NOMO-1 treated with dmso at 0.1 percent for 144 hours (cell line): ENCODE data around the gene PDCD2L.
"Not testable (repeated sequence)": the region's sequence is repeated elsewhere in the genome, so short reads cannot be mapped to it uniquely, and the experiment has no call there.

ENCODE experiments used
- DNase-seq: peaks from one replicate; lab custom pipeline; 2025; ENCODE audit not compliant: unreplicated experiment; lab: John Stamatoyannopoulos, UW

The PDCD2L gene

GRCh38 chr19:34404109-34404909 lies at the start of gene PDCD2L:
Gene PDCD2L (plus strand): TSS chr19:34404399. CDS start chr19:34404431, 32 bp downstream.
- DNase-seq = peak; percentile 73

DNA sequence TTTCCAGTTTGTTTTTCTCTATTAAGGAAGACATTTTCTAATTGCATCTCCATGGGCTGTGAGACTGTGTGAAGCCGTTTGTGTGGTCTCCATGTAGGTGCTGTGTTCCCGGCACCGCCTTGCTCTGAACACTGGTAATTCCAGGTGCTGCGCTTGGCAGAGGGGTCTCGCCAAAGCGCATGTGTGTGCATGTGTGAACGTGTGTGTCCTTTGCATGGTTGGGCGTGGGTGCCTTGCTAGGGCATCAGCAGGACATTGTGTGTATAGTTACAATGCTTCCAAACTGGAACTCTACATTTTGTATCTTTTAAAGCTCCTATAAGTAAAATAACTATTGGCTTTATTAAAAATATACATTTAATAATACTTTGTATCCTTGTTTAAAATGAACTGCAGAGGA lies 49.0 kb upstream of the PDCD2L start:
- no peak for DNase-seq

DNA sequence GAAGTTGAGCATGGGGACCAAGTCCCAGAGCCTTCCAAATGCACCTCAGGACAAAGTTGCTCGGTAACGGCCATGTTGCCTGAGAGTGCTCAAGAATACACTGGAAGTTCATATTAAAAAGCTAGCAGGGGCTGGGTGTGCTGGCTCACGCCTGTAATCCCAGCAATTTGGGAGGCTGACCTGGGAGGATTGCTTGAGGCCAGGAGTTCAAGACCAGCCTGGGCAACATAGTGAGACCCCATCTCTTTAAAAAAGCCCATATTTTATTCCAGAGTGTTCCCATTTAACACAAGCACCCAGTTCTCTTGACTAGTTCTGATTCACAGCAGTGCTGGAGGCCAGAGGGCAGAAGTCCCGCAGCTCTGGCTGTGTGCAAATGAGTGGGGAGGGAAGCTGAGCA lies 47.3 kb upstream of the PDCD2L start:
- no peak for DNase-seq

DNA sequence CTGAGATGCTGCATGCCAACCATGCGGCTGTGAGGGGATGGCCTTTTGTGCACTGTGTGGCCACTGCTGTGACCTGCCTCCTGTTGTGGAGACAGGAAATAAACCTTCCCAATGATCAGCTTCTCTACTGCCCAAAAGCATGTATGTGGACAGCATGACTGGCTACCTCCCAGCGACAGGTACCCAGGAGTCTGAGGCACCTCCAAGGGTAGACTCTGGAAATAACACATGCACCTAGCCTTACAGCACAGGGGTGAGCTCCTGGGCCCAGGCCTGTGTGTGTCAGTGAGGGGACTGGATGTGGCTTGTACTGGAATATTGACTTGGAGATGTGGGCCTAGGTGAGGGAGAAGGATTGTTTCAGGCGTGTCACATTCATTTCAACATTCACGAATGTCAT lies 46.8 kb upstream of the PDCD2L start:
- no peak for DNase-seq

- peak; percentile 89 for DNase-seq
These were observed 44.9 kb upstream of the PDCD2L start for GRCh38 chr19:34359140-34359953.

DNA sequence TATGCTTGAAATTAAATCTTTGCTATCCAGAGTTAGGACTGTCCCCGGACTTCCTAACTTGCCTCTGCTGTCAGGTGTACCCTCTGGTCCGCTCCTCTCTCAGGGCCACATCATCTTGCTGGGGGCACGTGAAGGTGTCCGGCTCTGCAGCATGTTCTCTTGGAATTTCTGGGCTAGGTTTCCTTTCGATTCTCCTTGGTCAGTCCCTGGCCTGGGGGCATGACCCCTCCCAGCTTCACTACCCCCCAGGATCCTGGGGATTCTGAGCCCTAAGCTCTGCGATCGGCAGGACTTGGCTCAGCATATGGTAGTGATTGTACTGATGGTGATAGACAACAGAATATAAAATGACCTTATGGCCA lies 44.3 kb upstream of the PDCD2L start:
- DNase-seq = no peak

- DNase-seq = no peak
These were observed 43.8 kb upstream of the PDCD2L start for GRCh38 chr19:34360354-34360909.

GRCh38 chr19:34362679-34363069 lies 41.5 kb upstream of the PDCD2L start:
- no peak for DNase-seq

- DNase-seq = no peak
These were observed 41.1 kb upstream of the PDCD2L start for GRCh38 chr19:34363094-34363493.

- DNase-seq = no peak
These were observed 40.3 kb upstream of the PDCD2L start for GRCh38 chr19:34363930-34364329.

- no peak for DNase-seq
These were observed 39.8 kb upstream of the PDCD2L start for GRCh38 chr19:34364462-34364829.

DNA sequence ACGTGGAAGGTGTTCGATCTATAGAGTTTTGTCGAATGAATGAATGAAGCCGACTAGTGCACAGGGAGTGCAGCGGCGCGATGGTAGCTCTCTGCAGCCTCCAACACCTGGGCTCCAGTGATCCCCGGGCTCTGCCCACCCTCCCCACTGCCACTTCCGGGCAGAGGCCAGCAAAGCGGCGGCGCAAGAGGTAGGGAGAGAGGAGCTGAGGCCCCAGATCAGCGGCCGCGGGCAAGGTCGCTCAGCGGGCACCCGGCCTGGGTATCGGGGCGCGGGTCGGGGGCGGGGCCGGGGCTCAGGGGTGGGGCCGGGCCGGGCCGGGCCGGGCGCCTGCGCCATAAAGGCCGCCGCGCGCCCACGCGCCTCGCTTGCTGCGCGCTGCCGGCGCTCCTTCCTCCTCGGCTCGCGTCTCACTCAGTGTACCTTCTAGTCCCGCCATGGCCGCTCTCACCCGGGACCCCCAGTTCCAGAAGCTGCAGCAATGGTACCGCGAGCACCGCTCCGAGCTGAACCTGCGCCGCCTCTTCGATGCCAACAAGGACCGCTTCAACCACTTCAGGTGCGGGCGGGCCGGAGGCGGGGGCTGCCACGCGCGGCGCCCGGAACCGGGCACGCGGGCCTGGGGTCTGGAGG lies 39.3 kb upstream of the PDCD2L start, which contains the start of gene GPI:
TSS of gene GPI (plus strand) at position 367 of the 633 bp plus-strand sequence. CDS start at position 438, 71 bp downstream.
- DNase-seq = peak; percentile 19

DNA sequence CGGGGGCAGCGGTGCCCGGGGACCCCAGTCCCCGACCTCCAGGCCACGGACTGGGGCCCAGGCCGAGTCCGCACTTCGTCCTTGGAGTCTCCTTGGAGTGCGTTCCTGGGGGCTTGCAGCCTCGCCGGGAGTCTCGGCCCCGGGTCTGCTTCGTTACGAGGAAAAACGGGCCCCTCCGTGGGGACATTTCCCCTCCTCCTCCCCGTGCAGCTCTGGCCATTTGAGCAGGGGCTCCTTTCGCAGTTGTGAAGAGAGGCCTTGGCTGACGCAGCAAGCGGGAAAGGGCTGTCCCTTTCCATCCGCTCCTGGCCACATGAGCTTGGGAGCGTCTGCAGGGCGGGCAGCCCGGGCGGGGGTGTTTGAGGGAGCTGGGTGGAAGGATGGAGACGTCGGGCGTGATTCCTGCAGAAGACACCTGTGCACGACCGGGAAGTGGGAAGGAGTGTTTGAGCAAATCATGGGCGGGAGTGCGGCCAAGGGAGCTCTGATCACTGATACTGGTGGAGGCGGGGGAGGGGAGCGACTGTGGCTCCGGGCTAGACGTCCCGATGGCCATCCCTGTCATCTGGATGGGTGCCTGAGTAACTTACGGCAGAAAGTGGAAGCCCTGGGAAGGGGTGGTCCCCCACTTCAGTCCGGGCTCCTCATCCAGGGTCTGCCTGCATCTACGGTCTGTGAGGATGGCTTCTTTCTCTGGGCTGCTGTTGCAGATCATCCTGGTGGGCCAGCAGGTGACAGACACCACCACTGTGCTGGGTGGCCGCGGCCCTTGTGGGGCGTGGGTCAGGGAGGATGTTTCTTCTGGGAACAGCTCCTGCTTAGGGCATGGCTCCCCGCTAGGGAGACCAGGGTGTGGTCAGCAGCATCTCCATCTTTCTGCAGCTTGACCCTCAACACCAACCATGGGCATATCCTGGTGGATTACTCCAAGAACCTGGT lies 38.5 kb upstream of the PDCD2L start:
- no peak for DNase-seq

DNA sequence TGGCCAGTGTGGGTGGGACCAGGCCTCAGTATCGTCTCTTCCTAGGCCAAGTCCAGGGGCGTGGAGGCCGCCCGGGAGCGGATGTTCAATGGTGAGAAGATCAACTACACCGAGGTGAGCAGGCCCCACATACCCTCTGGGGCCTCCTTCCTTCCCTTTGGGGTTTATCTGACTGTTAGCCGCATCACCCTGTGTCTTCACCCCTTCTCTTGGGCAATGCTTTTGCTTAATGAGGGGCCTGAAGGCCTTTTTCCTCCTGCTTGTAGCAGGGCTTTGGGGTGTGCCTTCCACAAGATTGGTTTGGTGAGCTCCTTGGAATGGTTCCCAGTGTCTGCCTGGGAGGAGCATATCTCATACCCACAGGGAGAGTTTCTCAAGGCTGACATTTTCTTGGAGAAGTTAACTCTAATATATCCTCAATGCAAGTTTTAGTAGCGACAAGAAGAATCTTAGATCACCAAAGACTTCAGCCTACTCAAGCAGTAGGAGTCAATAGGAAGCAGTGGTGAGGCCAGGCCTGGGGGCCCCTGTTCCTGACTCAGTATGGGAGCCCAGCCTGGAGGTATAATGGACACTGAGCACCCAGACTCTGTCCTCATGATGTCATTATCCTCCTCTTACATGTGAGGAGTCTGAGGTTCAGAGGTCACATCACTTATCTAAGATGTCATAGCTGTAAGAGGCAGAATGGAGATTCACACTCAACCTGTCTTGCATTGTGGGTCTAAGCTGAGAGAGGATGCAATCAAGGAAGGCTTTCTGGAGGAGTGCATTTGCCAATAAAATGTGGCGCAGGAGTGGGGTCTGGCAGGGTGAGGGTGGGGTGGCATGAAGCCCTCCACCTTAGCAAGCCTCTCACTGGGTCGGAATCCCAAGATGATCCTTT lies 37.2 kb upstream of the PDCD2L start:
- DNase-seq = peak; percentile 67

- DNase-seq = no peak
These were observed 36.6 kb upstream of the PDCD2L start for GRCh38 chr19:34367624-34367957.

- DNase-seq = no peak
These were observed 35.9 kb upstream of the PDCD2L start for GRCh38 chr19:34368338-34368737.

- not testable (repeated sequence) for DNase-seq
These were observed 35.0 kb upstream of the PDCD2L start for GRCh38 chr19:34369166-34369565.

- DNase-seq = no peak
These were observed 34.1 kb upstream of the PDCD2L start for GRCh38 chr19:34370117-34370516.

DNA sequence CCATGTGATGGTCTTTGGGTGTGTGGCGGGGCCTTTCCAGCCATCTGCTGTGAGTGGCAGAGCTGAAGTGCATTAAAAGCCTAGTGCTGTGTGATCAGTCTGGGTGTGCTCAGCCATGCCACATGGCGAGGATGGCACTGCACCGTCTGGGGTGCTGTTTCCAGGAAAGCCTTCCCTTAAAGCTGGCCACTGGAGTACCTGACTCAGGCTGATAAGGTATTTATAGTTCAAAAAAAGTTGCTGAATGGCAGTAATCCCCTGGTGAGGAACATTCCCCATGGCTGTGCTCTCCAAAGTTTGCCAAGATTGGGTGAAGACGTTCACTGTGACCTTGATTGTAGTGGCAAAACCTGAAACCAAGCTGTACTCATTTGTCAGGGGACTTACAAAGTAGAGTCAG lies 33.2 kb upstream of the PDCD2L start:
- no peak for DNase-seq
